A549 treated with Hydrocortisone at 1 μM for 4 hours (cell line): Measurements from ENCODE around the gene ZFHX2. TPM values are rescaled to one million over a fixed set of nuclear protein-coding genes. Genes with fewer than 3 reads are reported as not detected.

Experiments
- total RNA-seq: library from RNA; stranded (reverse); fragments of 200-300 nt; extraction: Qiagen RNA extraction; gene quantifications from 5 replicates; pipeline ENCODE4 v1.2.3, GENCODE V29; 2022

Gene ZFHX2
- total RNA-seq: 0.73 to 1.1 TPM (median 0.82 TPM) in 5 replicates

GRCh38 chr14:23551266-23552028 lies at the start of gene ZFHX2:
Gene ZFHX2, minus strand, starts transcription at chr14:23551765. Its CDS starts 16,440 bp downstream, at chr14:23535325.

GRCh38 chr14:23578560-23579310 lies 27.2 kb upstream of the ZFHX2 start, which contains the start of gene JPH4:
Gene JPH4, minus strand, starts transcription at chr14:23578790. Its CDS starts 1,337 bp downstream, at chr14:23577453.

GRCh38 chr14:23567186-23568020 lies 15.8 kb upstream of the ZFHX2 start, which contains the start of gene AP1G2:
Gene AP1G2, minus strand, starts transcription at chr14:23567791. Its CDS starts 477 bp downstream, at chr14:23567314.

GRCh38 chr14:23555882-23556699 lies 4.5 kb upstream of the ZFHX2 start, which contains the start of gene THTPA:
Gene THTPA, plus strand, starts transcription at chr14:23556271. Its CDS starts 487 bp downstream, at chr14:23556758.

Other genes starting within 250 kb of the ZFHX2 start
- 3.3 to 3.9 TPM (median 3.4 TPM) in 5 replicates for gene PPP1R3E, start 248.9 kb downstream of the ZFHX2 start, total RNA-seq
- gene BCL2L2, start 244.9 kb downstream of the ZFHX2 start, total RNA-seq: 15.8 to 21.2 TPM (median 18.0 TPM) in 5 replicates
- 139 to 150 TPM (median 142 TPM) in 5 replicates for gene PABPN1, start 230.3 kb downstream of the ZFHX2 start, total RNA-seq
- 5.8 to 7.4 TPM (median 6.1 TPM) in 5 replicates for gene SLC22A17, start 198.9 kb downstream of the ZFHX2 start, total RNA-seq
- not detected in 5 replicates for gene EFS, start 186.6 kb downstream of the ZFHX2 start, total RNA-seq
- gene IL25, start 179.0 kb downstream of the ZFHX2 start, total RNA-seq: not detected in 5 replicates
- gene CMTM5, start 174.7 kb downstream of the ZFHX2 start, total RNA-seq: not detected in 5 replicates
- 0.03 to 0.16 TPM (median 0.12 TPM) in 5 replicates for gene MYH6, start 143.5 kb downstream of the ZFHX2 start, total RNA-seq
- 0.01 TPM in 1 of 5 replicates, not detected in the others for gene MYH7, start 116.1 kb downstream of the ZFHX2 start, total RNA-seq
- gene NGDN, start 82.1 kb downstream of the ZFHX2 start, total RNA-seq: 59.7 to 66.1 TPM (median 62.3 TPM) in 5 replicates
- 11.5 to 16.5 TPM (median 13.3 TPM) in 5 replicates for gene THTPA, start 4.5 kb upstream of the ZFHX2 start, total RNA-seq
- gene AP1G2, start 16.0 kb upstream of the ZFHX2 start, total RNA-seq: 37.6 to 51.5 TPM (median 41.7 TPM) in 5 replicates
- 0.06 to 0.10 TPM (median 0.08 TPM) in 5 replicates for gene JPH4, start 27.0 kb upstream of the ZFHX2 start, total RNA-seq
- gene DHRS2, start 84.6 kb upstream of the ZFHX2 start, total RNA-seq: 5.5 to 7.8 TPM (median 6.3 TPM) in 5 replicates